Right forelimb (tissue), 1 donor: ENCODE measurements around the gene TBC1D32.
"Not testable (repeated sequence)": the region's sequence is repeated elsewhere in the genome, so short reads cannot be mapped to it uniquely, and the experiment has no call there.

Experiments used
- DNase-seq: peaks from one replicate; pipeline ENCODE4 v3.0.0-alpha.2; 2018

The TBC1D32 gene

DNA sequence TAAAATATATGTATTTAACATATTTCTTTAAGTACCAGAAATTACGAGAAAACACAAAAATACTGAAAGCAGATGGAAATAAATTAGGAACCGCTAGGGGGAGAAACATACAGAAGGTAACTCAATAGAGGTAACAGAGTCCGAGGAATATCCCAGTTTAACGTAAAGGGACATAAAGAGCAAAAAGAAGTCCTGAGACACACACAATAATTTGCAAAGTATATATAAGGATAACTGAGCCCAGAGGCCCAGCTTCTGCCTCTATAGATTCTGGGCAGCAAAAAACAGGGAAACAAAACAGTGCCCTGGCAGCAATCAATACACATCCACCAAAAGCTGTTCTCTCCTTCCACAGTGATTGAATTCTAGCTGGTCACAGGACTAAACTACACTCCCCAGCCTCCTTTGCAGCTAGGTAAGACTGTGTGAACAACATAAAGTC, 15.1 kb downstream of the TBC1D32 start:
- no peak for DNase-seq

DNA sequence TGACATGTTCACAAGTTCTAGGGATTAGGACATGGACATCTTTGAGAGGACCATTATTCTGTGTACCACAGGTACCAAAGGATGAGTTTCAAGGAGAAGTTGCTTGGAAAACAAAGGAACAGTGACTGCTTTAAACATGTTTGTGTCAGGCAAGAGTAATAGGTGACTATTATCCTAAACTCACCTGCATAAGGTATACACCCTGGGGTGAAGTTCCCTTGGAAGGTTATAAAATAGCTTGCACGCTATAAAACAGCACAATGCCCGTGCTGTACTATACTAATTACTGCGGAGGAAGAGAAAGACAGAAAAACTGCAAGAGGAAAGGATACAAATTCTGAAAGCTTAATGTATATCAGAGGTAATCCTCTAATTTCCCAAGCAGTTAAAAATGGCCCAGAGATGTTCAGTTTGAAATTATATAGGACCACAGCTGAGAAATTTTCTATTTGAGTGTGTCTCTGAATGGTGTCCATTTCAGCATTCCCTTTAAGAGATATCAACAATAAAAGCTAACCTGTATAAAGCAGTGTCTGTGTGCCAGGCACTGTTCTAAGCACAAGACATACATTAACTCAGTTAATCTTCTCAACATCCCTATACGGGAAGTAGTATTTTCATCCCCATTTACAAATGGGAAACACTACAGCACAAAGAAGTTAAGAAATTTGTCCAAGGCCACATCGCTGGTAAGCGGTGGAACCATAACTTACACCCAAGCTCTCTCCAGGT, 19.7 kb downstream of the TBC1D32 start:
- no peak for DNase-seq

- not testable (repeated sequence) for DNase-seq
Observed at GRCh38 chr6:121311814-121312213, 22.5 kb downstream of the TBC1D32 start.

DNA sequence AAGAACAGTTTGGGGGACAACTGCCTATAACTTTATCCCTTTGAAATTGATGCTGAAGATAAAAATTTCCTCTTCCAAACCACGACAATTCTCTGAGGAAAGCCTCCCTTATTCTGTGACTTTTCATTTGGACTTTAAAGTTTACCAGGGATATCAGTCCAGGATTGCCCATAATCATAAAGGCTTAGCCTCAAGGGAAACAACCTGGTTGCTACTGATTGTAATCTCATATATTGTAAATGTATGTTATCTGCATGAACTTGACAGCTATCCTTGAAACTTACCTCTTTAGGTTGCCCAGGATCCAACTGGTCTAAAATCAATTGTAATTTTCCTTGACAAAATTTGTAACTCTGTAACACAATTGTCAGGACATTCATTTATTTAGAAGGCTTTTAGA, 23.8 kb downstream of the TBC1D32 start:
- no peak for DNase-seq

DNA sequence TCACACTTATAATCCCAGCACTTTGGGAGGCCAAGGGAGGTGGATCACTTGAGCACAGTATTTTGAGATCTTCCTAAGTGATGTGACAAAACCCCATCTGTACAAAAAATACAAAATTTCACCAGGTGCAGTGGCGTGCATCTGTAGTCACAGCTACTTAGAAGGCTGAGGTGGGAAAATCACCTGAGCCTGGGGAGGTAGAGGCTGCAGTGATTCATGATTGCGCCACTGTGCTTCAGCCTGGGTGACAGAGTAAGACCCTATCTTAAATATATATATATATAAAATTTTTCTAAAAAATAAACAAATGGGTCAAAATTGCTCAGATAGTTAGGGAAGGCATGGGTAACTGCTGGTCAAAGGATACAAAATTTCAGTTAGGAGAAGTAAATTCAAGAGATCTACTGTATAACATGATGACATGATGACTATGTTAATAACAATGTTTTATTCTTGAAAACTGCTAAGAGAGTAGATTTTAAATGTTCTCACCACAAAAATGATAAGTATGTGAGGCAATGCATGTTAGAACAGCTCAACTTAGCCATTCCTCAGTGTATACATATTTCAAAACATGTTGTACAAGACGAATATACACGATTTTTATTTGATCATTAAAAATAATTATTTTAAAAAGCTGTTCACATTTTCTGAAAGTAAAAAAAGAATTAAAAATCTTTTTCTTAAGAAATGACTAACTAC, 24.4 kb downstream of the TBC1D32 start:
- DNase-seq, result no peak

DNA sequence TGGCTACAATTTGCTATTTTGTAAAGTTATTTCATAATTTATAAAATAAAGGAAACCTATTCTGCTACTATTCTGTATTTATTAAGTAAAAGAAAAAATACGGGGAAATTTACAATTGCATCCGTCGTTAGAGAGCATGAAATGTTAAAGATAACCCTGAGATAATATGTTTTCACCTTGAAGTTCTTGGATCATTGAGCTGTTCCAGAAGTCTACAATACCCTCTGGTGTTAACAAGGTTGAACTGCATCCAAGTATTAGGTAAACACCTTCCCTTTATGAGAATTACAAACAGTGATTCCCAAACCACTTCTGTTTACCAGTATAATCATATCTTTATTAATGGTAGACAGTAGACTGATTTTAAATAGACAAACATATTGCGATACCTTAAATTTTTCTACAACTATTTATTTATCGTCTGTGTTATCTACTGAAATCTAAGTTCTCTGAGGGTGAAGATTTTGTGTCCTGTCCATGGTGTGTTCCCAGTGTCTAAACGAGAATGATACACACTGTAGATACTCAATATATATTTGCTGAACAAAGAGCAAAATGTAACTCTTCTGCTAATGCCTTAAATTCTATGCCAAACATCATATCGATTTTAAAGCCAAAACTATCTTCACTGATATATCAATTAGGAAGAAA, 28.2 kb downstream of the TBC1D32 start:
- DNase-seq, result no peak

DNA sequence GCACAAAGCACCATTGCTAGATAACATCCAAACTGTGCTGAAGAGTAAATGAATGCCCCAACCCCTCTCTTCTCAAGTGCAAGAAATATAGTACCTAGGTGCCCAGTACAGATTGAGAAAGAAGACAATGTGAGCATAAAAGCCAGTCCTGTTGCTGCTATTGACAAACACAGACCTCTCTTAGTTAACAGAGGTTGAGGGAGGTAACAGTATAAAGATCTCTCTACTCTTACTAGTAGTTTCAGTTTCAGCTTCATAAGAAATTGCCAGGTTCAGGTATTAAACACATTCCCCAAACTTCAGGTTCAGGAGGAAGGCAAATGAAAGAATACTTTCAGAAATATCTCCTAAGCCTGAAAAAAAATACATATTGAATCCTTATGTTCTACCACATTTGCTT, 31.4 kb downstream of the TBC1D32 start:
- DNase-seq, result no peak

- DNase-seq, result not testable (repeated sequence)
Observed at GRCh38 chr6:121301156-121301555, 33.1 kb downstream of the TBC1D32 start.

DNA sequence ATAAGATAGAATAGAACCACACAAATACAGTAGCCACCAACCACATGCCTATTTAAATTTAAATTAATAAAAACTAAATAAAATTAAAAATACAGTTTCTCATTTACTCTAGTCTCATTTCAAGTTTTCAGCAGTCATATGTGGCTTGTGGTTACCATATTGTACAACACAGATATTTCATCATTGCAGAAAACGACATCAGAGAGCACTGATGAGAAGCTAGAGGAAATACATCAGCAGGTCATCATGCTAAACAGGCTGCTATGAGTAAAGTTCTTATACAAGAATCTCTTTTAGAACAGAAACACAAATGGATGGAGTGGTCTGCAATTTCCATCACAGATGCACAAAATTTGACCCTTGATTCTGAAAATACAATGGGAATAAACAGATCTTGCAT, 36.6 kb downstream of the TBC1D32 start:
- no peak for DNase-seq

GRCh38 chr6:121285041-121285440, 49.2 kb downstream of the TBC1D32 start:
- no peak for DNase-seq

GRCh38 chr6:121274666-121275295, 59.5 kb downstream of the TBC1D32 start:
- DNase-seq, result no peak

DNA sequence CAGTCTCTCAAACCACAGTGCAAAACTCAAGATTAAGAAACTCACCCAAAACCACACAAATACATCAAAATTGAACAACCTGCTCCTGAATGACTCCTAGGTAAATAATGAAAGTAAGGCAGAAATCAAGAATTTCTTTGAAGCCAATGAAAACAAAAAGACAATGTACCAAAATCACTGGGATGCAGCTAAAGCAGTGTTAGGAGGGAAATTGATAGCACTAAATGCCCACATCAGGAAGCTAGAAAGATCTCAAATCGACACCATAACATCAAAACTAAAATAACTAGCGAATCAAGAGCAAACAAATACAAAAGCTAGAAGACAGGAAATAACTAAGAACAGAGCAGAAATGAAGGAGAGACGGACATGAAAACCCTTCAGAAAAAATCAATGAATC, 70.5 kb downstream of the TBC1D32 start:
- DNase-seq, result no peak

DNA sequence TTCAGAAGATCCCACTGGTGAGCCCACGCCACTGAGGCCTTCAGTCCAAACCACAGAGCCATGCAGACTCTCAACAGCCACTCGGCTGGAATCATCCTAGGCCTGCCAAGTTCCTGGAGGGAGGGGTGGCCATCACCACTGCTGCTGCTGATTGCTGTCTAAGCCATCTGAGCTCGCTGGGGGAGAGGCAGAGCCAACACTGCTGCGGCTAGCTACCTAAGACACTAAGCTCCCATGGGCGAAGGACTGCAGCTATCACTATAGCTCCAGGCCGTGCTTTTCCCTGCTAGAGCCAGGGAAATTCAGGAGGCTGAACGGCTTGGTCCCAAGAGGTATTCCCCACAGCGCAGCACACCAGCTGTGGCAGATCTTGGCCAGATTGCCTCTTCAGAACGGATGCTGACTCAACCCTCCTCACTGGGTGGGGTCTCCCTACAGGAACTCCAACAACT, 73.6 kb downstream of the TBC1D32 start:
- no peak for DNase-seq

DNA sequence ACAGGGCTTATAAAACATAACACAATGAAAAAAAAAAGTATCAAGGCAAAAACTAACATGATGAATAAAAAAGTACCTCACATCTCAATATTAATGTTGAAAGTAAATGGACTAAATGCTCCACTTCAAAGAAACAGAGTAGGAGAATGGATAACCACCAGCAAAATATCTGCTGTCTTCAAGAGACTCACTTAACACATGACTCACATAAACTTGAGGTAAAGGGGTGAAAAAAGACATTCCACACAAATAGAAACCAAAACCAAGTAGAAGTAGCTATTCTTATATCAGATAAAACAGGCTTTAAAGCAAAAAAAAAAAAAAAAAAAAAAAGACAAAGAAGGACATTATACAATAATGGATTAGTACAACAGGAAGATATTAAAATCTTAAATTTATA, 86.9 kb downstream of the TBC1D32 start:
- DNase-seq, result no peak

DNA sequence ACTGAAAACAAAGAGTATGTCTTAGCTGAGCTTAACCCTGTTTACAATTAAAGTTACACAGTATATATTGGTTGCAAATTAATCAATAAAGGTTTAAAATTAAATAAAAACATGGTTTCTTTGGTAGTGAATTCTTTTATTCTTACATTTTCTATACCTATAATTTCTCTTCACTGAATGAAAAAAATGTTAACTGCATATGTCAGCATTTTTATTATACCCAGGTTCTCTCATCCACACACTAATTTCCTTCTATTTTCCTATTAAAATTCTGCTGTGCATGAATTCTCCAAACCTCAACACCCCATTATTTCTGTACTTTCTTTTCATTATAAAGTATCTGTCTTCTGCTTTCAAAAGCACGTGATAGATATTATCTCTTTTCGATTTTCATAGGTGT, 91.9 kb downstream of the TBC1D32 start:
- no peak for DNase-seq

DNA sequence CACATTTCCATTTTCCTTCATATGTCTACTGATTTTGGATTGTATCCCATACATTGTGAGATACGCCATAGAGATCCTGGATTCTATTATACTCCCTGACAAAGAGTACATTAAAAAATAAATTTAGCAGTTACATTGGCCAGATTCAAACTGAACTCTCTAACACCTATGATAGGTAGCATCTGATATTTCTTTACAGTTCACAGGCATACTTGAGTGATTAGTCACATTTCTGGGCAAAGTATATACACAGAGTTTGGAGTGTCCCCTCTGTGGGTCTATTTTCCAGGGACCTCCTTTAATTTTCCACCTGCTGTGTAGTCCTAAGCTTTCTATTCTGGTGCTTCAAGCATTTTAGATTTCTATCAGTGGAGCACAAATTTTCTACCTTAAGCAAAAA, 96.4 kb downstream of the TBC1D32 start:
- DNase-seq, result no peak

GRCh38 chr6:121236984-121237383, 97.3 kb downstream of the TBC1D32 start:
- no peak for DNase-seq

DNA sequence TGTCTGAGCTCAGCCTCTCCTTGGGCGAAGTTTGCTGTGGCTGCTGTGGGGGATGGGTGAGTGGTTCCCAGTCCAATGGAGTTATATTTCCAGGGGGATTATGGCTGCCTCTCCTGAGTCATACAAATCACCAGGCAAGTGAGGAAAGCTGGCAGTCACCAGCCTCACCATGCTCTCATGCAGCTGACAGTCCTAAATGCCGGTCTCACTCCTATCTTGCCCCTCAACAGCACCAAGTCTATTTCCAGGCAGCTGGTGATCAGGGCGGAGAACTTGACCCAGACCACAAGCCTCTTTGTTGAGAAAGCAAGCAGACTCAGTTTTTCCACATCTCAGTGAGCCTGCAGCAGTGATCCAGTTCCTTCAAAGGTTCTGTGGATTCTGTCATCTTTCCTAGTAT, 98.9 kb downstream of the TBC1D32 start:
- DNase-seq, result no peak

DNA sequence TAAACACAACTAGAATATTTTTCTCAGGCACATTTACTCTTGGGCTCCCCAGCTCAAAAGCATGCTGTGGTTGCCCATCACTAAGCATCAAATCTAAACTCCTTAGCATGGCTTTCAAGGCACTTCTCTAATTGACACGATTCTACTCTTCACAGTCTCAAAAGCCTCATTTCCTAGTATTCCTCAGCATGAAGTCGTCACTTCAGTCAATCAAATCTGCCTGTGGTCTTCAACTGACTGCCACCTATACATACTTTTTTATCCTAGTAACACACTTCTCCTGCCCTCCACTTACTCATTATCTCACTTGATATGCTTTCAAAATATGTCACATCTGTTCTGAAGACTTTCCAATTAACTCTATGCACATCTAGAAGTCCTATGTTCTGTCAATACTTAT, 110.3 kb downstream of the TBC1D32 start:
- no peak for DNase-seq

DNA sequence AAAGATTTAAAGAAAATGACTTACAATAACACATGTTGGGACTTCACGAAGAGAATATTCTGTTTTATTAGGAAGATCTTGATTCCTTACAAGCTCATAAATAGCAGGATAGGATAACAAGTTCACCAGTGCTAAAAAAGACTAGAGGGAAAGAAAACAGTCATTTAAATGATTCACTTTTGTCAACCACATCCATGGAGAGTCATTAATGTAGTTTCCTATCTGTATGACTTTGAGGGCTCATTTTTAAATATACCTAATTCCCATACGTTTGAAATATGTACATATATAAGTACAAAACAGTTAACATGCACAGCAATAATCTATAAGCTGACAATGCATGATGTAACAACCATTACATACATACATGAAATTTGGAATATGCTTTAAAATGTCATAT, 111.1 kb downstream of the TBC1D32 start:
- DNase-seq, result no peak

DNA sequence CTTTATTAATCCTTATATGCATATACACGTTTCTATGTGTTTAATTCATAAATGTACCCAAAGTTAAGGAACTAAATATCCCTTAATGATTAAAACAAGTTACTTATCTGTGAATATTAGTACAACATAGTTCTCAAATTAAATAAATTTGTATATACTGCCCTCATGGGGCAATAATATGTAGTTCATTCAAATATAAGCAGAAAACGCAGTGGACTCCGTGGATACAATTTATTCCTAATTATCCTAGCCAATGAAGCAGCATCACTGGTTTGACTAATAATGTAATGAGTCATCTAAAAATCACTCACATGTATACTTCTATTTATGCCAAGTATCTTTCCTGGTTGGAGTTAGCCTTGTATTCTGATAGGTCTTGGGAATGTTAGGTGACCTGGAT, 111.6 kb downstream of the TBC1D32 start:
- no peak for DNase-seq

DNA sequence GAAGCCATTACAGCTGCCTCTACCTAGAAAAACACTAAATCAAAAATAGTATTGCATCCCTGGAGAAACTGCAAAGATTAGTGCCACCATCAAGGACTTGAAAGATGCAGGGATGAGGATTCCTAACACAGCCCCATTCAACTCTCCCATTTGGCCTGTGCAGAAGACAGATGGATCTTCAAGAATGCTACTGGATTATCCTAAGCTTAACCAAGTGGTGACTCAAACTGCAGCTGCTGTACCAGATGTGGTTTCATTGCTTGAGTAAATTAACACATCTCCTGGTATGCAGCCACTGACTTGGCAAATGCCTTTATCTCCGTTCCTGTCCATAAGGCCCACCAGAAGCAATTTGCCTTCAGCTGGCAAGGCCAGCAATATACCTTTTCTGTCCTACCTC, 117.4 kb downstream of the TBC1D32 start:
- DNase-seq, result no peak

GRCh38 chr6:121213341-121213740, 120.9 kb downstream of the TBC1D32 start:
- DNase-seq, result not testable (repeated sequence)

DNA sequence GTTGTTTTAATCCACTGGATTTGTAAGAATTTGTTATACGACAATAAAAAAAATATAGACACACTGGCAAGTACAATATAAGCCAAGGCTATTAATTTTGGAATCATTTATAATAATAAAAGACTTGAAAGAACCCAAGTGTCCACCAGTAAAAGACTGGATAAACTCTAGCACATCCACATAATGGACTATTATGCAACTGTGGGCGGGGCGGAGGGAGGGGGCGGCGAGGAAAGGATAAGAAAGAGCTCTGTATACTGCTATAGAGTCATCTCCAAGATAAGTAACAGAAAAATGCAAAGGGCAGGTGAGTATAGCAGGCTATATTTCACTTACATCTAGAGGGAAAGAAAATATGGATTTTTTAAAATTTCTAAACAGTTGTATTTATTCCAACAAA, 123.3 kb downstream of the TBC1D32 start:
- DNase-seq, result no peak
